OCI-LY1 (cell line): ENCODE data around the gene FPR3.

Experiments used
- H2AFZ ChIP-seq: fragments of 200-600 bp; sonication (generic), shearing (Covaris generic); 2 replicates; pipeline ENCODE4 v1.6.0; 2014; ENCODE audit warnings: antibody characterized with exemption, mild to moderate bottlenecking, low read length
- H3F3A ChIP-seq: fragments of 200-600 bp; sonication (generic), shearing (Covaris generic); 2 replicates; pipeline ENCODE4 v1.6.0; 2014; ENCODE audit warnings: mild to moderate bottlenecking, antibody characterized with exemption, low read length, moderate library complexity; ENCODE audit not compliant: insufficient read depth
- H3K27ac ChIP-seq: fragments of 200-600 bp; sonication (generic); 2 replicates; pipeline ENCODE4 v1.5.1; 2014; ENCODE audit warnings: low read length, mixed run types, mild to moderate bottlenecking, low read depth; ENCODE audit not compliant: poor library complexity, severe bottlenecking
- H3K27me3 ChIP-seq: fragments of 200-600 bp; sonication (generic); 2 replicates; pipeline ENCODE4 v1.6.0; 2014; ENCODE audit warnings: antibody characterized with exemption, mild to moderate bottlenecking, low read length, moderate library complexity; ENCODE audit not compliant: insufficient read depth
- H3K36me3 ChIP-seq: fragments of 200-600 bp; sonication (generic); 2 replicates; pipeline ENCODE4 v1.6.1; 2014; ENCODE audit warnings: mild to moderate bottlenecking, antibody characterized with exemption, low read length, moderate library complexity, mixed read lengths; ENCODE audit not compliant: insufficient read depth
- H3K4me1 ChIP-seq: fragments of 200-600 bp; sonication (generic); 2 replicates; pipeline ENCODE4 v1.5.1; 2014; ENCODE audit warnings: mild to moderate bottlenecking, low read length, moderate library complexity; ENCODE audit not compliant: insufficient read depth, severe bottlenecking
- H3K4me2 ChIP-seq: fragments of 200-600 bp; sonication (generic), shearing (Covaris generic); 2 replicates; pipeline ENCODE4 v1.6.1; 2014; ENCODE audit warnings: low read length
- H3K4me3 ChIP-seq: fragments of 200-600 bp; sonication (generic); 2 replicates; pipeline ENCODE4 v1.5.1; 2014; ENCODE audit warnings: low read length, low read depth, mild to moderate bottlenecking, mixed read lengths; ENCODE audit not compliant: poor library complexity, severe bottlenecking
- H3K79me2 ChIP-seq: fragments of 200-600 bp; shearing (Covaris generic); 2 replicates; pipeline ENCODE4 v1.6.1; 2016; ENCODE audit warnings: mixed run types, low read length, mixed read lengths; ENCODE audit not compliant: insufficient read depth
- H3K9ac ChIP-seq: fragments of 200-600 bp; sonication (generic), shearing (Covaris generic); 2 replicates; pipeline ENCODE4 v1.6.1; 2014; ENCODE audit warnings: mild to moderate bottlenecking, low read length, mixed read lengths
- H3K9me2 ChIP-seq: fragments of 200-600 bp; sonication (generic), shearing (Covaris generic); 2 replicates; pipeline ENCODE4 v1.6.1; 2014; ENCODE audit warnings: low read depth, mild to moderate bottlenecking, low read length, mixed read lengths
- H3K9me3 ChIP-seq: fragments of 200-600 bp; shearing (Covaris generic); 2 replicates; pipeline ENCODE4 v1.6.1; 2014; ENCODE audit warnings: low read length, mixed read lengths
- H4K20me1 ChIP-seq: fragments of 200-600 bp; sonication (generic), shearing (Covaris generic); 2 replicates; pipeline ENCODE4 v1.6.0; 2016; ENCODE audit warnings: mild to moderate bottlenecking, low read length; ENCODE audit not compliant: insufficient read depth
- EZH2 ChIP-seq: fragments of 200-600 bp; sonication (generic), shearing (Covaris generic); IDR thresholded peaks from 2 replicates; pipeline ENCODE4 v1.8.0; 2017; ENCODE audit warnings: borderline replicate concordance, mixed run types, mild to moderate bottlenecking, antibody characterized with exemption, low read length, moderate library complexity, mixed read lengths
- TF ChIP-seq, protein P1 (sequence below): fragments of 200-600 bp; sonication (generic), shearing (Covaris generic); IDR thresholded peaks from 2 replicates; pipeline ENCODE4 v1.5.1; 2017; ENCODE audit warnings: mild to moderate bottlenecking, antibody characterized with exemption, low read length, moderate library complexity, mixed read lengths

The FPR3 gene

DNA sequence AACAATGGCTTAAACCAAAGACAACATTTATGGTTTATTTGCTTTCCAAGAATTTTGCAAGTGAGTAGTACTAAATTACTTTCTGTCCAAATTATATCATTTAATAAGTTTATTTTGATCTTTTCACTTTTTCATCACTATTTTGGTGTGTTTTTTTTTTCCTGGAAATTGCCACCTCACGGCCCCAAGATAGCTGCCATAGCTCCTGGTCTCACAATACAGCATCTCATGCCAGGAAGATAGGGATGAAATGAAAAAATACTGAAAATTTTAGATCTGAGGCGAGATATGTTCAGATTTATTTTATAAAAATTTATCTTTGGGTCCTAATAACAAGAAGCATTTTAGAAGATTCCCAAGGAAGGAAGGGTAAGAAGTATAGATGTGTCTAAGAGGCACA is 6.9 kb upstream of the FPR3 start:
- H3K4me1 ChIP-seq, result no peaks in the 10 kb centered on the region
- no peak overlapping the region for H3K4me3 ChIP-seq
- no peaks in the 10 kb centered on the region for H3K27me3 ChIP-seq
- H3F3A ChIP-seq, result no peaks in the 10 kb centered on the region
- H3K27ac ChIP-seq, result no peak overlapping the region
- no peaks in the 10 kb centered on the region for H3K9me3 ChIP-seq
- no peaks in the 10 kb centered on the region for H3K79me2 ChIP-seq
- no peak overlapping the region for H3K4me2 ChIP-seq
- no peaks in the 10 kb centered on the region for H4K20me1 ChIP-seq
- no peaks in the 10 kb centered on the region for H3K9me2 ChIP-seq
- no peak overlapping the region for H3K9ac ChIP-seq
- H2AFZ ChIP-seq, result no peak overlapping the region
- H3K36me3 ChIP-seq, result no peaks in the 10 kb centered on the region
- TF ChIP-seq, protein P1, sequence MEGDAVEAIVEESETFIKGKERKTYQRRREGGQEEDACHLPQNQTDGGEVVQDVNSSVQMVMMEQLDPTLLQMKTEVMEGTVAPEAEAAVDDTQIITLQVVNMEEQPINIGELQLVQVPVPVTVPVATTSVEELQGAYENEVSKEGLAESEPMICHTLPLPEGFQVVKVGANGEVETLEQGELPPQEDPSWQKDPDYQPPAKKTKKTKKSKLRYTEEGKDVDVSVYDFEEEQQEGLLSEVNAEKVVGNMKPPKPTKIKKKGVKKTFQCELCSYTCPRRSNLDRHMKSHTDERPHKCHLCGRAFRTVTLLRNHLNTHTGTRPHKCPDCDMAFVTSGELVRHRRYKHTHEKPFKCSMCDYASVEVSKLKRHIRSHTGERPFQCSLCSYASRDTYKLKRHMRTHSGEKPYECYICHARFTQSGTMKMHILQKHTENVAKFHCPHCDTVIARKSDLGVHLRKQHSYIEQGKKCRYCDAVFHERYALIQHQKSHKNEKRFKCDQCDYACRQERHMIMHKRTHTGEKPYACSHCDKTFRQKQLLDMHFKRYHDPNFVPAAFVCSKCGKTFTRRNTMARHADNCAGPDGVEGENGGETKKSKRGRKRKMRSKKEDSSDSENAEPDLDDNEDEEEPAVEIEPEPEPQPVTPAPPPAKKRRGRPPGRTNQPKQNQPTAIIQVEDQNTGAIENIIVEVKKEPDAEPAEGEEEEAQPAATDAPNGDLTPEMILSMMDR, result no peak
- TF ChIP-seq EZH2, result no peak

DNA sequence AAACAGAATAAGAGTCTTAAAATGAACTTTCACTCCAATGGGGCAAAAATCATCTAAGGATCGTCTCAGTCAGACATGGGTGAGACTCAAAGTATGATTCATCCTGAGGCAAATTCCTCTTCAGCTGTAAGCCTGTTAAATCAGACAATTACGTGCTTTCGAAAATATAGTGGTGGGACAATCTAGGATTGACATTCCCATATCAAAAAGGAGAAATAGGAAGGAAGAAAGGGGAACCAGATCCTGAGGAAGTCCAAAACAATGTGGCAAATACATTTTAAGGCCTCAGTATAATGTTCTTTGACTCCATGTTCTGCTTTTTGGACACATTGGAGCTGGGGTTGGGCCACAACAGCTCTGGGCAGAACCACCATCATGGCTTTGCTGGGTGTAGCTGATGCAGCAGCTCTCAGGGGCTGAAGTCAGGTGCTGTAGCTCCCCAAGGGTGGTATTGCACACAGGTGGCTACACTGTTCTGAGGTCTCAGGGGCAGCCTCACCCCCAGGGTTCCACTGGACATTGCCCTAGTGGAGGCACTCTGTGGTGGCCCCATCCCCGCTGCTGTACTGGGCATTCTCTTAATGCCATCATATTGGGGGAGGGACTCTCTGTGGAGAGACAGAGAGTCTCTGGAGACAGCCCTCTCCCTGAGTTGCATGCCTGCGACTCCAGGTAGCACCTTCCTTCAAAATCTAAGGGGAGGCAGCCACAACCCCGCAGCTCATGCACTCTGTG is 5.7 kb upstream of the FPR3 start:
- Histone ChIP-seq H3K9ac (no peak overlapping the region), H3K79me2 (no peaks in the 10 kb centered on the region), H4K20me1 (no peaks in the 10 kb centered on the region), H3K27me3 (no peaks in the 10 kb centered on the region), H3F3A (no peaks in the 10 kb centered on the region), H3K9me3 (no peaks in the 10 kb centered on the region), H3K36me3 (no peaks in the 10 kb centered on the region), H3K4me1 (no peaks in the 10 kb centered on the region), H3K9me2 (no peaks in the 10 kb centered on the region), H2AFZ (no peak overlapping the region), H3K4me3 (no peak overlapping the region), H3K27ac (no peak overlapping the region), H3K4me2 (no peak overlapping the region)
- TF ChIP-seq EZH2, result no peak
- TF ChIP-seq, protein P1, result no peak

DNA sequence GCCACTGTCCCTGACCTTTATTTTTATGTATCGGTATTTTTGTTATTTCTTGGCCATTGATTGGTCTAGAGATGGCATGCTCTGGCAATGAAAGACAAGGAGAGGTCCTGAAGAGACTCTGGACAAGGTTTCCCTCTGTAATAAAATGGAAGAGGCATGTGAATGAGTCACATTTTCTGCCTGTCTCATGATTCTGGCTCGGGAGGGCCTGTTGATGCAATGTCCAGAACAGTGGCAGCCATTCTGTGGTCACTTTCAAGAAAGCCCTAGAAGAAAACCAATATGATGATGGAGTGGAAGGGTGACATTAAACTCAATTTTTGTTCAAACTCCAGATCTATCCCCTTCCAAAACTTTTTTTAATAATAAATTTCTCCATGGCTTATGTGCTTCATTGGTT is 2.0 kb upstream of the FPR3 start:
- Histone ChIP-seq H3K4me3 (no peak overlapping the region), H2AFZ (no peak overlapping the region), H4K20me1 (no peaks in the 10 kb centered on the region), H3K27me3 (no peaks in the 10 kb centered on the region), H3K9ac (no peak overlapping the region), H3K4me1 (no peaks in the 10 kb centered on the region), H3K36me3 (no peaks in the 10 kb centered on the region), H3K9me3 (no peaks in the 10 kb centered on the region), H3K9me2 (no peaks in the 10 kb centered on the region), H3F3A (no peaks in the 10 kb centered on the region), H3K27ac (no peak overlapping the region), H3K4me2 (no peak overlapping the region), H3K79me2 (no peaks in the 10 kb centered on the region)
- TF ChIP-seq, protein P1, result no peak
- TF ChIP-seq EZH2, result no peak
